HG03103 (cell line): ENCODE results near the gene FCN3.

Experiments used
- ATAC-seq: cut with Tn5 transposase; IDR thresholded peaks from one replicate; pipeline ENCODE4 v1.9.1; 2021; ENCODE audit warnings: low read depth; ENCODE audit not compliant: unreplicated experiment

Gene FCN3

GRCh38 chr1:27361044-27361402 lies 13.6 kb downstream of the FCN3 start:
- ATAC-seq: no peak

- ATAC-seq: no peak
Measured at GRCh38 chr1:27360159-27361043, 14.2 kb downstream of the FCN3 start.

- ATAC-seq: no peak
Measured at GRCh38 chr1:27359822-27360158, 14.8 kb downstream of the FCN3 start.

GRCh38 chr1:27358928-27359313 lies 15.7 kb downstream of the FCN3 start:
- no peak for ATAC-seq

- ATAC-seq: no peak
Measured at GRCh38 chr1:27358038-27358927, 16.3 kb downstream of the FCN3 start.

GRCh38 chr1:27357281-27358037 lies 17.2 kb downstream of the FCN3 start:
- peak; percentile 47 for ATAC-seq

- no peak for ATAC-seq
Measured at GRCh38 chr1:27356619-27357280, 17.9 kb downstream of the FCN3 start.

- ATAC-seq: no peak
Measured at GRCh38 chr1:27356277-27356618, 18.4 kb downstream of the FCN3 start.

- ATAC-seq: no peak
Measured at GRCh38 chr1:27355683-27356082, 18.9 kb downstream of the FCN3 start.

- no peak for ATAC-seq
Measured at GRCh38 chr1:27353629-27354028, 21.0 kb downstream of the FCN3 start.

- no peak for ATAC-seq
Measured at GRCh38 chr1:27353166-27353565, 21.5 kb downstream of the FCN3 start.

- no peak for ATAC-seq
Measured at GRCh38 chr1:27351541-27352107, 23.0 kb downstream of the FCN3 start.

GRCh38 chr1:27350663-27351540 lies 23.7 kb downstream of the FCN3 start:
- no peak for ATAC-seq

- no peak for ATAC-seq
Measured at GRCh38 chr1:27349784-27350662, 24.6 kb downstream of the FCN3 start.

- no peak for ATAC-seq
Measured at GRCh38 chr1:27348861-27349783, 25.5 kb downstream of the FCN3 start.

GRCh38 chr1:27346991-27347624 lies 27.5 kb downstream of the FCN3 start:
- ATAC-seq: no peak

GRCh38 chr1:27346357-27346756 lies 28.3 kb downstream of the FCN3 start:
- ATAC-seq: no peak
